ENCODE results near the gene CCNT1.
"Not testable (repeated sequence)": the region's sequence is repeated elsewhere in the genome, so short reads cannot be mapped to it uniquely, and the experiment has no call there.

Gene CCNT1

DNA sequence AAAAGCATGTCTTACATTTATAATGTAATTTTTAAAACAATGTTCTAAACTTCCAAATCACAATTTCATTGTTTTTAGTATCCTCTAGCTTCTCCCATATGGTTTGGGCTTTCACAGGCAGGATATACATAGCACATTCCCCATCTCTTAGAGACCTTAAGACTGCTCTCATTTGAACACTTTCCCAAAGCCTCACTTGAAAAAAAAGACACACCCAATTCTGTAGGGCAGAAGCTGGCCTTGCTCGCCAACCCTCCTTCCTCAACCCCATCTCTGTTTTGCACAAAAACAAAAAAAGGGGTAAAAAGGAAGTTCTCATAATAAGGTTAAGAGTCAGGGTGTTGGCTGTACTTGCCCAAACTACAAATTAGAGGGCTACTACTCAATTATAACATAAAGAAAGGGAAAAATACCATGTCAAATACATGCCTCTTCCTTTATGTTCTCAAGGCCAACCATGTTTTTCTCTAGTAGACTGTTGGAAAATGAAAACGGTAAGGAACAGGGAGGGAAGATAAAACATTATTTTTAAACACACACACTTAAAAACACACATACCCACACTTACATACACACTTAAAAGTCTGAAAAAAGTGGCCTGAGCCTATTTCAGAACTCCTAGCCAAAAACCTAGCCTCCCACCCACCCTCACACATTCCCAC is 24.6 kb downstream of the CCNT1 start:
- DNase-seq (ENCODE audit: low read depth): no peak

- no peak for DNase-seq (ENCODE audit: low read depth)
These were observed 25.5 kb downstream of the CCNT1 start for GRCh38 chr12:48690990-48691389.

DNA sequence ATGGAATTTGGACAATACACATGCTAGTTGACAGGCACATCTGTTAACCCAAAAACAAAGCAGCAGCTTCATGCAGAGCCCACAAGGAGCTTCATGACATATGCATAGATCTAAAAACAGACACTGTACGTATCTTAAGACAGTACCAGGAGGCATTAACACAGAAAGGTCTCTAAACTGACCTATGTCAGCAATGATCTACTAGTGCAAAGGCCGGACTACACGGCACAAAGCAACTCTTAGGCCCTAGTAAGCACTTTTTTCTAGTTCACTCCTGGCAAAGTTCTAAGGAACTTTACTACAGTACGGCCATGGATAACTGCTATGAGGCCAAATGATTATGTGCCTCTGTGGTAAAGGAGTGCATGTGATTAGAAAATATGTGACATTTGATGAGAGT is 26.1 kb downstream of the CCNT1 start:
- no peak for DNase-seq (ENCODE audit: low read depth)

DNA sequence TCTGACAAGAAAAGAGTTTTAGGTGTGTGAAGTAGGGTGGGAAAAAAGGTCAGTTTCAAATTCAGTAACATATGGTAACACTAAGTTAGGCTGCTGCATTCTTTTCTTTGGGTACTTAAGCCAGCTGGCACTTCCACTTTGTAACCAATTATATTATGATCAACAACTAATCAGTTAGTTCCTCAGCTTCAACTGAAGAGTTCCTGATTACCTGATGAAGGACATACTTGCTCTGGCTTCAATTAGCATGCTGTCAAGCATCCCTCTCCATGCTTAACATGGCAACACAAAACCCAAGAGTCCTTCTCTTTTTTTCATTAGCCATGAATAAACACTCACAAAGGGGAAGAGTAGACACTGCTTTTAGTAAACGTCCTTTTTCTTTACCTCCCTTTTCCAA is 27.7 kb downstream of the CCNT1 start:
- DNase-seq (ENCODE audit: low read depth): no peak

GRCh38 chr12:48687592-48687991 is 28.9 kb downstream of the CCNT1 start:
- DNase-seq (ENCODE audit: low read depth): no peak

DNA sequence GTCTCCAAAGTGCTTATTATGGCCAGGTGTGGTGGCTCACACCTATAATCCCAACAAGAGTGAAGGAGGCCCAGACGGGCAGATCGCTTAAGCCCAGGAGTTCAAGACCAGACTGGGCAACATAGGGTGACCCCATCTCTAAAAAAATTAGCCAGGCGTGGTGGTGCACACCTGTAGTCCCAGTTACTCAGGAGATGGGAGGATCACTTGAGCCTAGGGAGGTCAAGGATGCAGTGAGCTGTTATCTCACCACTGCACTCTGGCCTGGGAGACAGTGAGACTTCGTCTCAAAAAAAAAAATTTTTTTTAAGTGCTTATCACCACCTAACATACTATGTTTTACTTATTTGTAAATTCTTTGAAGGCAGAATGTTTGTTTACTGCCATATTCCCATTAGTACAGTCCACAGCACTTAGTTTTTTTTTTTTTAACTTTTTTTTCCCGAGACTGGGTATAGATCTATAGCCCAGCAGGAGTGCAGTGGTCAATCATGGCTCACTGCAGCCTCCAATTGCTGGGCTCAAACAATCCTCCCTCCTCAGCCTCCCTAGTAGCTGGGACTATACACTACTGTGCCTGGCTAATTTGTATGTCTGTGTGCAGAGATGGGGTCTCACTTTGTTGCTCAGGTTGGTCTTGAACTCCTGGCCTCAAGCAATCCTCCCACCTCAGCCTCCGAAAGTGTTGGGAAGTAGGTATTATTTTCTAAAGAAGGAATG is 29.7 kb downstream of the CCNT1 start:
- DNase-seq (ENCODE audit: low read depth): no peak

DNA sequence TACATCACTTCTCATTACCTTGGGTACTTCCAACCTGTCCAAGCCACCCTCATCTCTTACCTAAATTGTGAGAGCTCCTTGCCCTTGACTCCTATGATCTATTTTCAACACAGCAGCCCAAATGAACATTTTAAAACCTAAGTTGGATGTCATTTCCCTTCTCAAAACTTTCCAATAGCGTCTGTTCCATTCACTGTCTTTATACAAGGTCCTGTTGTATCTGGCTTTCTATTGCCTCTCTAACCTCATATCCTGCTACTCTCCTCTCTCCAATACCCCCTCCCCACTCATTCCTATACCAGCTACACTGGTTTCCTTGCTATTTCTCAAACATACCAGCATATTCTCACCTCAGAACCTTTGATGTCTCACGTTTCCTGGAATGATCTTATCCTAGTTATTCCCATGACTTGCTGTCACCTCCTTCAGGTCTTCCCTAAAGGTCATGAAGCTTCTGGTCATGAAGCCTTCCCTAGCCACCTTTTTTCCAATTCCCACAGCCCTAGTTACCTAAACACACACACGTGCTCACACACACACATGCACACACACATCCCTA is 30.4 kb downstream of the CCNT1 start:
- DNase-seq (ENCODE audit: low read depth): no peak

DNA sequence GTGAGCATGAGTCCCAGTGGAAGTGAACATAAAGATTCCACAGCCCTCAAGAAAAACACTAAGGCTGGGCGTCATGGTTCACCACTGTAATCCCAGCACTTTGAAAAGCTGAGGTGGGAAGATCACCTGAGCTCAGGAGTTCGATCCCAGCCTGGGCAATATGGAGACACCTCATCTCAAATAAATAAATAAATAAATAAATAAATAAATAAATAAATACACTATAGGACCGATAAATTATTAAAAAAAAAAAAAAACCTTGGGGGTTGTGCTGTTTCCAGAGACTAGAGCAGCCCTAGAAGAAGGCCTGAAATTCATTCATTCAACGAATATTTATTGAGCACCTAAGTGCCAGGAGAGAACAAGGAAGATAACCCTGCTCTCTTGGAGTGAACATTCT is 33.0 kb downstream of the CCNT1 start:
- no peak for DNase-seq (ENCODE audit: low read depth)

- no peak for DNase-seq (ENCODE audit: low read depth)
These were observed 33.6 kb downstream of the CCNT1 start for GRCh38 chr12:48682927-48683326.

DNA sequence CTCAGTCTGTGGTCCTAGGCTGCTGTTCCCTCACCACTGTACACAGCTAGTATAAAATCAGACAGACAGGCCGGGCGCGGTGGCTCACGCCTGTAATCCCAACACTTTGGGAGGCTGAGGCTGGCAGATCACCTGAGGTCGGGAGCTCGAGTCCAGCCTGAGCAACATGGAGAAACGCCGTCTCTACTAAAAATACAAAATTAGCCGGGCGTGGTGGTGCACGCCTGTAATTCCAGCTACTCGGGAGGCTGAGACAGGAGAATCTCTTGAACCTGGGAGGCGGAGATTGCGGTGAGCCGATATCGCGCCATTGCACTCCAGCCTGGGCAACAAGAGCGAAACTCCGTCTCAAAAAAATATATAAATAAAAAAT is 34.0 kb downstream of the CCNT1 start:
- not testable (repeated sequence) for DNase-seq (ENCODE audit: low read depth)

GRCh38 chr12:48681710-48682532 is 34.6 kb downstream of the CCNT1 start, which contains the start of gene KANSL2:
TSS of gene KANSL2 (minus strand) at chr12:48682238. CDS start at chr12:48681632, 606 bp downstream.
- DNase-seq (ENCODE audit: low read depth): peak; percentile 97

- peak; percentile 1 for DNase-seq (ENCODE audit: low read depth)
These were observed 35.2 kb downstream of the CCNT1 start for GRCh38 chr12:48681399-48681709.

DNA sequence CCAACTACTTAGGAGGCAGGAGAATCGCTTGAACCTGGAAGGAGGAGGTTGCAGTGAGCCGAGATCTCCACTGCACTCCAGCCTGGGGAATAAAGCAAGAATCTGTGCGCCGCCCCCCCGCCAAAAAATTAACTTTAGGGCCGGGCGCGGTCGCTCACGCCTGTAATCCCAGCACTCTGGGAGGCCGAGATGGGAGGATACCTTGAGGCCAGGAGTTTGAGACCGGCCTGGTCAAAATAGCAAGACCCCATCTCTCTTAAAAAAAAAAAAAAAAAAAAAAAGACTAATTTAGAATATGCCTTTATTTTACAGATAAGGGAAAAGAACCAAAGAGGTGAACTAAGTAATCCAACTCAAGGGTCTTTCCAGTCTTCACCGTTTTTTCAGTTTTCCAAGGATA is 35.6 kb downstream of the CCNT1 start:
- DNase-seq (ENCODE audit: low read depth): no peak

DNA sequence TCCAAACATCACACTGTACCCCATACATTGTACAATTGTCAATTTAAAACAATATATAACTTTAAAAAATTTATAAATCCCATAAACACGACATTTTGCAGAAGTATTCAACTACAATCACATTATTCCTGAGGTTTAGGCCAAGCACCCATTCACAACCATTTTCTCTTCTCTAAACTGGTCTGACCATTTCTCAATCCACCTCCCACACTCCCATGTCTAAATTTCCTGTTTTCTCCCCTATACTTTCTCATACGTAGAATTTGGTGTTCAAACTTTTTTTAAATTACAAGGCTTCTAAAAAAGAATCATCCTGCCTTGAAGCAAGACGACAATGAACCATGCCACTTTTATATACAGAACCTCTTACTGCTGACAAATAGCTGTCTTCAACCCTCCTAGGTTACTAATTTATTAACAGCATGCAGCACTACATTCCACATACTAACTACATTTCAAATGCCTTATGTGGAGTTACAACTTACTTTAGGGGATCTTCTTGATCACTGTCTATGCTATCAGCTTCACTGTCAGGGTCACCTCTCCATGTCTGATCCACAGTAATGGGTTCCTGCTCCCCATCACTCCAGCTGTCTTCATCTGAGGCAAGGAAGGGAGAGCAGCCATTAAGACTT is 37.8 kb downstream of the CCNT1 start:
- DNase-seq (ENCODE audit: low read depth): no peak

- DNase-seq (ENCODE audit: low read depth): no peak
These were observed 45.2 kb downstream of the CCNT1 start for GRCh38 chr12:48671231-48671856.

DNA sequence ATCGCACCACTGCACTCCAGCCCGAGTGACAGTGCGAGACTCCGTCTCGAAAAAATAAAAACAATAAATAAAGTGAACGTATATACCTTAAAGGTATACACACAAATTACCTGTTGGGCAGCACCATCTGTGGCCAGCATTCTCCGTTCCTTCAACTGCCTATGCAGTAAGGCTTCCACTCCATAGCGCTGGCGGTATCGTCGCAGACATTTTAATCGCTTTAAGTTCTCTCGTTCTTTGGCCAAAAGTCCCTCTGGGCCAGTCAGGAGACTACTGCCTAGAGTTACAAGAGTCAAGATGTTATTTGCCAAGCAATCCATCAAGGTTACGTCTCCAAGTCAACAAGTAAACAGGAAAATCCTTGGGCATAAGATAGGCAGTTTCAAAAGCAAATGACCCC is 47.5 kb downstream of the CCNT1 start:
- no peak for DNase-seq (ENCODE audit: low read depth)

DNA sequence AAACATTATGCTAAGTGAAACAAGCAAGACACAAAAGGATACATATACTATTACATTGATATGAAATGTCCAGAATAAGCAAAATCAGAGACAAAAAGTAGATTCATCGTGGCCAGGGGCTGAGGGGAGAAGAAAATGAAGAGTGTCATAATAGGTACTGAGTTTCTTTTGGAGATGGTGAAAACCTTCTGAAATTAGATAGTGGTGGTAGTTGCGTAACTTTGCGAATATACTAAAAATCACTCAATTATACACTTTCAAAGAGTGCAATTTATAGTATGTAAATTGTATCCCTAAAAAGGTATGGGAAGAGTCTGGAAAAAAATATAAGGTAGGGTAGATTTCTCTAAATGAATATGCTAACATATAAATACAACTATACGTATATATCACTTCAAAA is 56.6 kb downstream of the CCNT1 start:
- DNase-seq (ENCODE audit: low read depth): no peak

GRCh38 chr12:48651681-48652080 is 64.8 kb downstream of the CCNT1 start:
- no peak for DNase-seq (ENCODE audit: low read depth)

DNA sequence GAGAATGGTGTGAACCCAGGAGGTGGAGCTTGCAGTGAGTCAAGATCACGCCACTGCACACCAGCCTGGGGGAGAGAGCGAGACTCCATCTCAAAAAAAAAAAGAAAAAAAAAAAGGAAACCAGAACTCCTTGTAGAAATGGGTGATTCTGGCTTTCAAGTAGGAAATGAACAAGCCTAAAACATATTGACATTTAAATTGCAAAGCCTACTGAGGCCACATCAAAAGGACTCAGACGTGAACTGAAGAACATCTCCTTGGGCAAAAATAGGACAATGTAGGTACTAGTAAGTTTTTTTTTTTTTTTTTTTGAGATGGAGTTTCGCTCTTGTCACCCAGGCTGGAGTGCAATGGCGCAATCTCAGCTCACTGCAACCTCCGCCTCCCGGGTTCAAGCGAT is 71.2 kb downstream of the CCNT1 start:
- not testable (repeated sequence) for DNase-seq (ENCODE audit: low read depth)

DNA sequence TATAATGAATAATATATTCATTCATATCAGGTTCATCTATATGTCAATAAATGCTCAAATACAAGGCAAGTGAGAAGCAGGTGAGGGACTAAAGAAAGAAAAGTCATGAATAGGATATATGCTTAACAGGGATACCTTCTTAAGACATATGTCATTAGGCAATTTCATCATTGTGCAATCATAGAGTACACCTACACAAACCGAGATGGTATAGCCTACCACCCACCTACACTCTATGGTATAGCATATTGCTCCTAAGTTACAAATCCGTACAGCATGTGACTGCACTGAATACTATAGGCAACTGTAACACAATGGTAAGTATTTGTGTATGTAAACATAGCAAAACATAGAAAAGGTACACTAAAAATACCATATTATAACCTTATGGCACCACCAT is 73.5 kb downstream of the CCNT1 start:
- no peak for DNase-seq (ENCODE audit: low read depth)

DNA sequence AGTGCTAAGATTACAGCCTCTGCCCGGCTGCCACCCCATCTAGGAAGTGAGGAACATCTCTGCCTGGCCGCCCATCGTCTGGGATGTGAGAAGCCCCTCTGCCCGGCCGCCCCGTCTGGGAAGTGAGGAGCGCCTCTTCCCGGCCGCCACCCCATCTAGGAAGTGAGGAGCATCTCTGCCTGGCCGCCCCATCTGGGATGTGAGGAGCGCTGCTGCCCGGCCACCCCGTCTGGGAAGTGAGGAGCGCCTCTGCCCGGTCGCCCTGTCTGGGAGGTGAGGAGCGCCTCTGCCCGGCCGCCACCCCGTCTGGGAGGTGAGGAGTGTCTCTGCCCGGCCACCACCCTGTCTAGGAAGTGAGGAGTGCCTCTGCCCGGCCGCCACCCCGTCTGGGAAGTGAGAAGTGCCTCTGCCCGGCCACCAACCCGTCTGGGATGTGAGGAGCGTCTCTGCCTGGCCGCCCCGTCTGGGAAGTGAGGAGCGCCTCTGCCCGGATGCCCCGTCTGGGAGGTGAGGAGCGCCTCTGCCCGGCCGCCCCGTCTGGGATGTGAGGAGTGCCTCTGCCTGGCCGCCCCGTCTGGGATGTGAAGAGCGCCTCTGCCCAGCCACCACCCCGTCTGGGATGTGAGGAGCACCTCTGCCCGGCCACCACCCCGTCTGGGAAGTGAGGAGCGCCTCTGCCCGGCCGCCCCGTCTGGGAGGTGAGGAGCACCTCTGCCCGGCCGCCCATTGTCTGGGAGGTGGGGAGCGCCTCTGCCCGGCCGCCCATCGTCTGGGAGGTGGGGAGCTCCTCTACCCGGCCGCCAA is 74.6 kb downstream of the CCNT1 start:
- not testable (repeated sequence) for DNase-seq (ENCODE audit: low read depth)

Data from fibroblast of the conjunctiva (primary cell).